ENCODE results near the gene OR10H1. TPM values are rescaled to one million over a fixed set of nuclear protein-coding genes. Genes with fewer than 3 reads are reported as not detected.

The OR10H1 gene
- total and polyA plus RNA-seq, 8 donors, result not detected

DNA sequence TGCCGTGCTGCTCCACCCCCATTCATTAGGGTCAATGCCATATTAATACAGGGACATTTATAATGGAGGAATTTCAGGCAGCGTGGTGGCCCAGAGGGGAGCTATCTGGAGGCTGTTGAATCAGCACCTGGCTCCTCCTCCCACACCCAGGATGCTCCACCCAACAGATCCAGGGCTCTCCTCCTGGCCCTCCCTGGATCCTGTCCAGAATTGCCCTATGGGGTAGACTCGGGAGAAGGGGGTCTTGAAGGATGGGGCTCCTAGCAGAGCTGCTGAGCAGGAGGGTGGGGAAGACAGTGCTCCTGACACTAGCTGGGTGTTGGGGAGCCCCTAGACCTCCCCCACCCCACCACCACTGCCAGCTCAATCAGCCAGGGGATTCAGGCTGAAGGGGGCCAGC lies 33.3 kb downstream of the OR10H1 start:
- 59 to 86% (median 69%) methylated on average over 3 of the region's 3 CpGs for WGBS, 5 donors
- DNase-seq, result no peak

DNA sequence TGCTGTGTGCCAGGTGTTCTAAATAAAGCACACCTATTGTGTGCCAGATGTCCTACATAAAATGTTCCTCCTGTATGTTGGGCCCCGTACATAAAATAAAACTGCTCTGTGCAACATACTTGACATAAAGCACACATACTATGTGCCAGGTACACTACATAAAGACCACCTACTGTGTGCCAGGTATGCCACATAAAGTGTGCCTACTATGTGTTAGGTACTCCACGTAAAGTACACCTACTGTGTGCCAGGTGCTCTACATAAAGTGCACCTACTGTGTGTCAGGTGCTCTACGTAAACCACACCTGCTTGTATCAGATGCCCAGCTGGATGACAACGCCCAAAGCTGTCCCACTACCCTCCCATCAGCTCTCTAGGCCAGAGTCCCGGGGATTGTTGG lies 33.8 kb downstream of the OR10H1 start:
- intact Hi-C loops (cut with DNase I; ENCODE audit: low total_unique reads), result no loop called here
- WGBS, 5 donors, result 79 to 85% (median 81%) methylated on average over 5 of the region's 5 CpGs
- Histone ChIP-seq H3K27me3 (no peaks in the 10 kb centered on the region), H3K9me3 (no peaks in the 10 kb centered on the region), H3K27ac (peak overlapping the region in 1 of 5 donors; percentile 16), H3K4me3 (no peak overlapping the region), H3K36me3 (no peaks in the 10 kb centered on the region), H3K4me1 (peaks cover 6 to 23% (median 19%) of the 10 kb centered on the region in 4 donors)
- no peak for DNase-seq
- TF ChIP-seq EP300 (IDR thresholded peaks at IDR 0.05) (no peak), POLR2AphosphoS5 (IDR thresholded peaks at IDR 0.05) (no peak), POLR2A (IDR thresholded peaks at IDR 0.05) (no peak)
- TF ChIP-seq, protein P1, sequence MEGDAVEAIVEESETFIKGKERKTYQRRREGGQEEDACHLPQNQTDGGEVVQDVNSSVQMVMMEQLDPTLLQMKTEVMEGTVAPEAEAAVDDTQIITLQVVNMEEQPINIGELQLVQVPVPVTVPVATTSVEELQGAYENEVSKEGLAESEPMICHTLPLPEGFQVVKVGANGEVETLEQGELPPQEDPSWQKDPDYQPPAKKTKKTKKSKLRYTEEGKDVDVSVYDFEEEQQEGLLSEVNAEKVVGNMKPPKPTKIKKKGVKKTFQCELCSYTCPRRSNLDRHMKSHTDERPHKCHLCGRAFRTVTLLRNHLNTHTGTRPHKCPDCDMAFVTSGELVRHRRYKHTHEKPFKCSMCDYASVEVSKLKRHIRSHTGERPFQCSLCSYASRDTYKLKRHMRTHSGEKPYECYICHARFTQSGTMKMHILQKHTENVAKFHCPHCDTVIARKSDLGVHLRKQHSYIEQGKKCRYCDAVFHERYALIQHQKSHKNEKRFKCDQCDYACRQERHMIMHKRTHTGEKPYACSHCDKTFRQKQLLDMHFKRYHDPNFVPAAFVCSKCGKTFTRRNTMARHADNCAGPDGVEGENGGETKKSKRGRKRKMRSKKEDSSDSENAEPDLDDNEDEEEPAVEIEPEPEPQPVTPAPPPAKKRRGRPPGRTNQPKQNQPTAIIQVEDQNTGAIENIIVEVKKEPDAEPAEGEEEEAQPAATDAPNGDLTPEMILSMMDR (IDR thresholded peaks at IDR 0.05), result no peak

More for the DNA sequence above, 33.3 kb downstream of the OR10H1 start:
- peak overlapping the region in 1 of 5 donors; percentile 16 for H3K27ac ChIP-seq
- intact Hi-C loops (cut with DNase I; ENCODE audit: low total_unique reads), result no loop called here
- peaks cover 0 to 2% (median 0%) of the 10 kb centered on the region in 3 donors for H3K27me3 ChIP-seq
- TF ChIP-seq POLR2AphosphoS5 (IDR thresholded peaks at IDR 0.05) (no peak), EP300 (IDR thresholded peaks at IDR 0.05) (no peak)
- TF ChIP-seq, protein P1 (IDR thresholded peaks at IDR 0.05), result no peak
- H3K4me3 ChIP-seq, result no peak overlapping the region
- no peaks in the 10 kb centered on the region for H3K9me3 ChIP-seq
- no peaks in the 10 kb centered on the region for H3K36me3 ChIP-seq
- peaks cover 6 to 23% (median 19%) of the 10 kb centered on the region in 4 donors for H3K4me1 ChIP-seq

DNA sequence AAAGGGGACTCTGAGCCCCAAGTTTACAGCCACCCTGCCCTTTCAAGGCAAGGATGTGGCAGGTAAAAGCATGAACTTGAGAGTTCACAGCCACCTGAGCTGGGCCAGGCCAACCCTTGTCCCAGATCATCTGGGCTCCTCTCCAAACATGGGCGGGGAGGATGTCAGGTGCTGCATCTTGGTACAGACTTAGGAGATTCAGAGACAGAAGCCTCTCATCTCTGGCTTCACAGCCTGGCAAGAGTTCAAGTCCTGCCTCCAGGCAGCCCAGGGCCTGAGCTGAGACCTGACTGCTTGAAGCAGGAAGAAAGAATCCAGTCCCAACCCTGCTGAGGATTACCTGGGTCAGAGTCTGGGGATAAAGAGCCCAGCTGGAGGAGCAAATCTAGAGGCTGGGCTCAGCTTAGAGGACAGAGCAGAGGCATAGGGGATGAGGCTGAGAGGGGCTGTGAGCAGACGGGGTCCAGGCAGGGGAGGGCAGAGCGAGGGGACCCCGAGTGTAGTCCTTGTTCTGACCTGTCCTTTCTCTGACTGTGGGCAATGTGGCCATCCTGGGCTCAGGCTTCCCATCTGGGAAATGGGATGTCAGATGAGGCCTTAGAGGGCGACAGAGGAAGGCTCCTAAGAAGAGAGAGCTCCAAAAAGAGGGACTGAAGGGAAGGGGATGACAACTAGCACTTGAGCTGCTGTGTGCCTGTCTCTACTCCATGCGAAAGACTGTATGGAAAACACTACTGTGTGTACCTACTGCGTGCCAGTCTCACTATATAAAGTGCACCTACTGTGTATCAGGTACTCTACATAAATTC lies 34.6 kb downstream of the OR10H1 start:
- TF ChIP-seq, protein P1 (IDR thresholded peaks at IDR 0.05), result no peak
- TF ChIP-seq EP300 (IDR thresholded peaks at IDR 0.05), result no peak
- no peak for TF ChIP-seq POLR2AphosphoS5 (IDR thresholded peaks at IDR 0.05)
- no peak for TF ChIP-seq POLR2A (IDR thresholded peaks at IDR 0.05)
- H3K9me3 ChIP-seq, result no peaks in the 10 kb centered on the region
- DNase-seq, result peak in 1 of 2 donors; percentile 28
- H3K4me1 ChIP-seq, result peaks cover 6 to 23% (median 19%) of the 10 kb centered on the region in 4 donors
- H3K4me3 ChIP-seq, result no peak overlapping the region
- peak overlapping the region in 4 of 5 donors; percentile 69 to 81 (median 76) for H3K27ac ChIP-seq
- no peaks in the 10 kb centered on the region for H3K36me3 ChIP-seq
- peaks cover 0 to 1% (median 0%) of the 10 kb centered on the region in 3 donors for H3K27me3 ChIP-seq
- intact Hi-C loops (cut with DNase I; ENCODE audit: low total_unique reads), result no loop called here
- 71 to 82% (median 80%) methylated on average over 7 of the region's 7 CpGs for WGBS, 5 donors

DNA sequence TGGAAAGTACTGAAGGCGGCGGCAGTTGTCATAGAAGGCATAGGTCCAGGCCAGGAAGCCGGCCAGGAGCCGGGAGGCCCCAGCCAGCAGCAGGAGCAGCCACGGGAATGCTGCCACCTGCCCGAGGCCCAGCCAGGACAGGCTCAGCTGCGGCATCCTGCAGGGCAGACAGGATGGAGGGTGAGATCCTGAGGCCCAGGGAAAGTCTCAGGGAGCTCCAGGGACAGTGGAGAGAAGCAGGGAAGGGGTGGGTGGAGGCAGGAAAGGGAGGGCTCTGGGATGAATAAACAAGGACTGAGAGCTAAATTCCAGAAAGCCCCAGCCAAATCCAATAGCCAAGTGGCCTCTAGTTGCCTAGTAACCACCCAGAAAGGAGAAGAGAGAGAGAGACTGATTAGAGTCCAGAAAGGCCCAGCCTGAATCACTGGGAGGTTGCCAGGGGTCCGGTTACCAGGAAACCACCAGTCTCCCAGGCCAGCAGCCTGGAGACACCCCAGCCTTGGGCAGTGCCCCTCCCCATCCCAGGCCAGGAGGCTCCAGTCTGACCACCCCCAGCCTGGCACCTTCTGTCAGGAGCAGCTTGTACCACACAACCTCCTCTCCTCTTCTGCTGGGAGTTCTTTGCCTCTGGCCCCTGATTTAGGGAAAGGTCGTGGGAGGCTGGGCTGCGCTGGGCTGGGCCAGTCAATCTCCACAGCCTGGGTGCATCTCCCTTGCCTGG lies 35.5 kb downstream of the OR10H1 start:
- H3K36me3 ChIP-seq, result no peaks in the 10 kb centered on the region
- H3K27me3 ChIP-seq, result peaks cover 0 to 10% (median 0%) of the 10 kb centered on the region in 3 donors
- peak overlapping the region in 3 of 4 donors; percentile 1 to 26 (median 20) for H3K4me3 ChIP-seq
- intact Hi-C loops (cut with DNase I; ENCODE audit: low total_unique reads), result no loop called here
- peak overlapping the region; percentile 44 to 81 (median 76) for H3K27ac ChIP-seq
- peaks cover 6 to 23% (median 19%) of the 10 kb centered on the region in 4 donors for H3K4me1 ChIP-seq
- 8 to 20% (median 15%) methylated on average over 7 to 10 of the region's 10 CpGs for WGBS, 5 donors
- peak; percentile 60 to 91 for DNase-seq
- no peaks in the 10 kb centered on the region for H3K9me3 ChIP-seq
- no peak for TF ChIP-seq POLR2A (IDR thresholded peaks at IDR 0.05)
- TF ChIP-seq POLR2AphosphoS5 (IDR thresholded peaks at IDR 0.05), result no peak
- no peak for TF ChIP-seq EP300 (IDR thresholded peaks at IDR 0.05)
- TF ChIP-seq, protein P1 (IDR thresholded peaks at IDR 0.05), result no peak

Measured in stomach (tissue), 9 donors.